Measurements from ENCODE around the gene CDH12. TPM values are rescaled to one million over a fixed set of nuclear protein-coding genes. Genes with fewer than 3 reads are reported as not detected.

The CDH12 gene
- total RNA-seq, 1 experiment from 2014 or later: not detected

DNA sequence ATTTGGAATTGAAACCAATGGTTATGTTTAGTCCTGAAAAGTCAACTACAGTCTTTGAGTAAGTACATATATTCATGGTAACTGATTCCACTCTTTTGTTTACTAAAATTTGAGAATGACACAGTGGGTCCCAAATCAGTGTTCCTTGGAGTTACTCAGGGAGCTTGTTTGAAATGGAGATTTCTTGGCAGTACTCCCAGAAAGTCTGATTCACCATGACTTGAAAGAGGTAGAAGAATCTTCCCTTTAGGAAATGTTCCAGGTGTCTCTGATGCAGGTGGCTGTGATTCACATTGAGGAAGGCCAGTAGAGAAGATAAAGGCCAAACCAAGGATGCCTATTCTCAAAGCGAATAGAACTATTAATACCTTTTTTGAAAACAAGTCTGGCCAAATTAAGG, 1078.3 kb downstream of the CDH12 start:
- Histone ChIP-seq H3K27me3 (ENCODE audit: insufficient read depth, low read length) (no peaks in the 10 kb centered on the region), H2BK120ac (ENCODE audit: low read depth, low read length, poor library complexity, severe bottlenecking) (no peak overlapping the region), H4K5ac (ENCODE audit: insufficient read length, low read depth, low read length) (no peak overlapping the region), H3K79me1 (ENCODE audit: insufficient read depth, low read depth, low read length, poor library complexity, severe bottlenecking) (no peaks in the 10 kb centered on the region), H2BK20ac (ENCODE audit: low read depth, low read length, poor library complexity, severe bottlenecking) (no peak overlapping the region), H2BK15ac (ENCODE audit: low read depth, low read length) (no peak overlapping the region), H3K23ac (ENCODE audit: insufficient read length, low read depth, low read length) (no peak overlapping the region), H2BK12ac (ENCODE audit: insufficient read length, low read depth, low read length) (no peak overlapping the region), H3K9me3 (ENCODE audit: control insufficient read depth, low read depth, low read length) (no peaks in the 10 kb centered on the region), H3K9ac (ENCODE audit: extremely low read depth, insufficient read length, low read length) (no peak overlapping the region), H3K23me2 (ENCODE audit: insufficient read length, low read depth, low read length, poor library complexity, severe bottlenecking) (no peaks in the 10 kb centered on the region), H2AK5ac (ENCODE audit: insufficient read length, low read length) (no peak overlapping the region), H4K91ac (ENCODE audit: insufficient read length, low read depth, low read length) (no peak overlapping the region), H3K4ac (ENCODE audit: low read depth, low read length) (no peak overlapping the region), H2AFZ (ENCODE audit: low read length) (no peak overlapping the region), H3K18ac (ENCODE audit: insufficient read length, low read depth, low read length) (no peak overlapping the region), H4K8ac (replicated peaks; ENCODE audit: insufficient read length, low read depth, low read length) (no peak overlapping the region), H2BK5ac (ENCODE audit: insufficient read length, low read length) (no peak overlapping the region), H3K4me1 (ENCODE audit: insufficient read depth, low read length) (no peaks in the 10 kb centered on the region), H4K20me1 (ENCODE audit: control insufficient read depth, insufficient read depth, insufficient read length) (no peaks in the 10 kb centered on the region), H3K79me2 (ENCODE audit: insufficient read depth, low read length) (no peaks in the 10 kb centered on the region), H3K56ac (ENCODE audit: insufficient read length, low read depth, low read length) (no peak overlapping the region), H3T11ph (ENCODE audit: low read length) (no peak overlapping the region), H3K14ac (ENCODE audit: insufficient read depth, low read length) (no peak overlapping the region), H3K27ac (ENCODE audit: insufficient read length, low read depth, low read length) (no peak overlapping the region), H3K4me2 (ENCODE audit: insufficient read depth, insufficient read length, low read length) (no peak overlapping the region)
- H3K9me3 Mint-ChIP-seq: no peaks in the 10 kb centered on the region
- TF ChIP-seq, protein P1, sequence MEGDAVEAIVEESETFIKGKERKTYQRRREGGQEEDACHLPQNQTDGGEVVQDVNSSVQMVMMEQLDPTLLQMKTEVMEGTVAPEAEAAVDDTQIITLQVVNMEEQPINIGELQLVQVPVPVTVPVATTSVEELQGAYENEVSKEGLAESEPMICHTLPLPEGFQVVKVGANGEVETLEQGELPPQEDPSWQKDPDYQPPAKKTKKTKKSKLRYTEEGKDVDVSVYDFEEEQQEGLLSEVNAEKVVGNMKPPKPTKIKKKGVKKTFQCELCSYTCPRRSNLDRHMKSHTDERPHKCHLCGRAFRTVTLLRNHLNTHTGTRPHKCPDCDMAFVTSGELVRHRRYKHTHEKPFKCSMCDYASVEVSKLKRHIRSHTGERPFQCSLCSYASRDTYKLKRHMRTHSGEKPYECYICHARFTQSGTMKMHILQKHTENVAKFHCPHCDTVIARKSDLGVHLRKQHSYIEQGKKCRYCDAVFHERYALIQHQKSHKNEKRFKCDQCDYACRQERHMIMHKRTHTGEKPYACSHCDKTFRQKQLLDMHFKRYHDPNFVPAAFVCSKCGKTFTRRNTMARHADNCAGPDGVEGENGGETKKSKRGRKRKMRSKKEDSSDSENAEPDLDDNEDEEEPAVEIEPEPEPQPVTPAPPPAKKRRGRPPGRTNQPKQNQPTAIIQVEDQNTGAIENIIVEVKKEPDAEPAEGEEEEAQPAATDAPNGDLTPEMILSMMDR (conservative IDR thresholded peaks at IDR 0.05): no peak
- H3K27ac Mint-ChIP-seq: no peak overlapping the region
- no peaks in the 10 kb centered on the region for H3K36me3 Mint-ChIP-seq (ENCODE audit: insufficient read depth in 1 of 3, low read depth in 3 of 3)
- H3K4me1 Mint-ChIP-seq: peaks cover 0 to 2% of the 10 kb centered on the region in 2 experiments; a peak in 1 of 4 replicates
- DNase-seq: no peak
- no peaks in the 10 kb centered on the region for H3K27me3 Mint-ChIP-seq (ENCODE audit: low read depth)
- no peak overlapping the region for H3K4me3 Mint-ChIP-seq
- no CpG with 5 or more reads among the region's 1 CpG for WGBS (ENCODE audit: extremely low coverage, insufficient read length, low lambda C conversion rate)
